Left renal cortex interstitium (tissue), 4 donors: ENCODE data around the gene POLDIP2. TPM values are rescaled to one million over a fixed set of nuclear protein-coding genes. Genes with fewer than 3 reads are reported as not detected.

Experiments
- DNase-seq, 4 donors: peaks; one replicate each; pipeline ENCODE4 v3.0.0-alpha.2; 2013; ENCODE audit warnings: low read depth in 4 of 4, low spot score in 2 of 4, missing footprints in 1 of 4
- polyA plus RNA-seq, 4 donors: library from polyadenylated mRNA; unstranded; fragments of 120-200 nt; gene quantifications; one replicate each; pipeline ENCODE4 v1.2.1, GENCODE V29; 2013; ENCODE audit not compliant: insufficient read length in 4 of 4

The POLDIP2 gene
- polyA plus RNA-seq, 4 donors = 82.9 to 97.9 (median 89.8) TPM

DNA sequence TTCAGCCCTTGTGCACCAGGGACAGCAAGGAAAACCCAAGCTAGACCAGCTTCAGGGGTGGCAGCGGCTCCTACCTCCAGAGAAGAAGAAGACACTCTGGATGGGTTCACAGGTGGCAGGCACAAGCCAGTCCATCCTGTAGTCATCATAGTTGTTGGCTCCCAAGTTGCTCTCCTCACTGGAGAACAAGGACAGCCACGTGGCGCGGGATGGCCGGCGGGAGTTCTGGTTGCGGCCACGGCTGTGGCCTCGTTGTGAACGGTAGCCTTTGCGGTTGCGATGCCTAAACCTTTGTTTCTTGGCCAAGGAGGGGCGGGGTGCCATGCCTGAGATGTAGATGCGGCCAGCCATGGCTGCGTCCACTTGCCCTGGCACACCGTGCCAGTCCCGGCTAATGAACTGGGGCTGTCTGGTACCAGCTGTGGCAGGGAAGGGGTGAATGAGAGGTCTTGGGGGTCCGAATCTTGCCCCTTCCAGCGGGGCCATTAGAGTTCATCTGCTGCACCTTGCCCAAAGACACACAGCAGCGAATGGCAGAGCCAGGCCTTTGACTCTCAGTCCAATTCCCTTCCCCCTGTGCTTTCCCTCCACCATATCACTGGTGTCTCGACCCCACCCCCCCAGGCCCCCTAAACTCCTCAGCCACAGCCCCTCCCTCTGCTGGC lies 10.4 kb upstream of the POLDIP2 start:
- no peak for DNase-seq

DNA sequence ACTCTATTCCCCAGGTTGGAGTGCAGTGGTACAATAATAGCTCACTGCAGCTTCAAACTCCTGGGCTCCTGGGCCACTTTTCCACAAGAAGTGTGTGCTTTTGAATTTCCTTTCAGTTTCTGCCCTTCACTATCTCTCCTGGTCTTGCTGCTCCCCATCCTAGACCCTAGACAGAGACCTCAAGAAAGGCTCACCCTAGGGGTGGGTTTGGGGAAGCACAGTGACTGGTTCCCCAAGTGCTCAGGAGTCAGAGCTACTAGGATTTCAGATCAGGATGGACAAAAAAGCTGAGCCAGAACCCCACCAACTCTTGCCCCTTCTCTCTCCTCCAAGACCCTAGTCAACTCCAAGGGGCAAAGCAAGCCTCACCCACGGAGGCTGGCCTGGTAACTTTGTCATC lies 9.3 kb upstream of the POLDIP2 start:
- no peak for DNase-seq

DNA sequence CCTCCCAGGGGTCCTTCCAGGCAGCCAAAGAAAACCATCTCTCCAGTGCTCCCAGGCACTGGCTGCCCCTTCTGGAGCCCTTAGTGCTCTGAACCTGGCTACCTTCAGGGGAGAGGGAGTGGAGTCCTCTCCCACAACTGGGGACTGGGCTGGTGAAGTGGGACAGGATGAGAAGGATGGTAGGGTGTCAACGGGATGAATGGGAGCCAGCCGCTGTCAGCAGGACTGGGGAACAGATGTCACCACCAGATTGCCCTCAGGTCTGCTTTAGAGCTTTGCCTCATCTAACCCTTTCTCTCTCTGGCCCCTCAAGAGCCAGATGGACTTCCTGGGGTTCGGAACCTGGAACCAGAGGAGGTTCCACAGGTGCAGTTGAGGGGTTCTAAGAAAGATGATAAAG lies 8.2 kb upstream of the POLDIP2 start:
- DNase-seq = no peak

GRCh38 chr17:28364665-28365363 lies 7.5 kb upstream of the POLDIP2 start, which contains the start of gene SEBOX:
SEBOX (minus strand) TSS chr17:28365199; CDS start chr17:28365151, 48 bp downstream.
- no peak for DNase-seq

DNA sequence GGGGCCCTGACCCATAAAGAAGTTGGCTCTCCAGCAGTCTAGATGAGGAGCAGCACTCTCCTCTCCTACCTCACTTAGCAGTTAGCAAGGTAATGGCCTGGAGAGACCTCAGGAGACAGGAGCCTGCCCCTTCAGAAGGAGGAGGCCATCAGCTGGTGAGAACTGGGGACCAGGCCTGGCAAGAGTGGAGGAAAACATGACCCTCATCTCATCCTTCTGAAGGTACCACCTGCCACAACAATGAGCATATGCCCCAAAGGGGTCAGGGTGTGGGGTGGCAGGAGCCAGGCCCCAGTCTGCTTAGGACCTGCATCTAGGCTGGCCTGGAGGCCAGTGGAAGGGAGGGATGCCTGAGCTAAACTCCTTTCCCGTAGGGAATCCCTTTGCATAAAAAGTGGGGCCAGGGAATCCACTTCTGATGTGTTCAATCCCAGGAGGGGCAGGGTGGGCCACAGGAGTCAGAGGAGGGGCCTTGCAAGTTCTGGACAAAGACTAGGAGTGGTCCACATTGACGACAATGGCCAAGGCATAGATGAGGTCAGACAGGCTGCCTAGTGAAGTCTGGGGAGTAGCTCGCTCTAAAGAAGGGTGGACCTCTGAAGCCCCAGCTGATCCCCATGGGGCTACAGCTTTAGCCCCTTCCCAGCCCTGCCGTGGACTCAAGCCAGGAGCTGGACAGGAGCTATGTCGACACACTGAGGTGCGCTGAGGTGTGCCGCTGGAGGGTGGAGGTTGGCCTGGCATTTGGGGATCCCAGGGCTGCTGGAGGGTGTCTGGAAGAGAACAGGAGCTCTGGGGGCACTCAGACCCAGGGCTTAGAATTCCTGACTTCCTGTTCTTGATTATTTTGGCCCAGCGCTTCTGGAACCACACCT lies 6.7 kb upstream of the POLDIP2 start:
- no peak for DNase-seq

DNA sequence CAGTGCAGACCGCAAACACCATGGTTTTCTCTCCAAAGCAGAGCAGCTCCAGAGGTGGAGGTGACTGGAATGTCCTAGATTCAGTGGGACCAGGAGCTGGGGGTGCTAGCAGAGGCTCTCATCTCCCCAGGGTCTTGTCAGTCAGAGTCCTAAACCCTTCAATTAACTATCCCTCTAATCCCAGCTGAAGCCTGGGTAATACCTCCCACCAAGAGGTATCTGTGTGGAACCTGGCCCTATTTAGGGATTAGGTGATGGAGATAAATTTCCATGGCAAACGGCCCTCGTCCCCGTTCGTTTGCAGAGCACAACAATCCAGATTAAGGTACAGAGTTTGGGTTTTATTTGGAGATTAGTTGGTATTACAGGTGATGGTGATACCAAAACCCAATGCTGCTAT lies 5.9 kb upstream of the POLDIP2 start:
- DNase-seq = no peak

DNA sequence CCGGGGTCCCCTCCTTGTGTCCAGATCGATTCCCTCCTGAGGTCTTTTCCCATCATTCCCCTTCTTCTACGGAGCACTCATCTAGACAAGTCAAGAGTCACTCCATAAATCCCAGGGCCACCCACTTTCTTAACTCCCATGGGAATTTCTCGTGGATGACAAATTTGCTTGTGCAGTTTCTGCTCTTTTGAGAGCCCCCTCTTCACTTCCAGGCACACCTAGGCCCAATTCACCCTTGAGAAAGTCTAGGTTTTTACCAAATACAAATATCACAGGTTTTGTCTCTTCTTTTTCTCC lies 522 bp upstream of the POLDIP2 start:
- no peak for DNase-seq

- DNase-seq = no peak
Observed at GRCh38 chr17:28350271-28350670, 7.1 kb downstream of the POLDIP2 start.

DNA sequence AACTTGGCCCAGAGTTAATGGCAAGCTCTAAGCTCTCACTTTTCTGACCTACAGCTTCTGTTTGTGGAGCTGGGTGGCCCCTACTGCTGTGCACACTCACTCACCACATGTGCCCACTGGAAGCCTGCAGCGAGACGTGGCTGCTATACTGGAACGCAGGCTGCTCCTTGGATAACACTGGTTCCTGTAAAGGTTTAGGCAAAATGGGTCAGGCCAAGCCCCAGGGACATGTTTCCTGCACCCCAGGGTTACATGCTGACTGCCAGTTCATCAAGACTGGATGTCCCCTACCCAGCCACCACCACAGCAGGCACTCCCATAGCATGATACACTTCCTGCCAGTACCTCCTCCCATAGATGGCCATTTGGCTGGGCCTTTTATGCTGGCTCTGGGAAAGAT lies 8.3 kb downstream of the POLDIP2 start:
- DNase-seq = no peak

DNA sequence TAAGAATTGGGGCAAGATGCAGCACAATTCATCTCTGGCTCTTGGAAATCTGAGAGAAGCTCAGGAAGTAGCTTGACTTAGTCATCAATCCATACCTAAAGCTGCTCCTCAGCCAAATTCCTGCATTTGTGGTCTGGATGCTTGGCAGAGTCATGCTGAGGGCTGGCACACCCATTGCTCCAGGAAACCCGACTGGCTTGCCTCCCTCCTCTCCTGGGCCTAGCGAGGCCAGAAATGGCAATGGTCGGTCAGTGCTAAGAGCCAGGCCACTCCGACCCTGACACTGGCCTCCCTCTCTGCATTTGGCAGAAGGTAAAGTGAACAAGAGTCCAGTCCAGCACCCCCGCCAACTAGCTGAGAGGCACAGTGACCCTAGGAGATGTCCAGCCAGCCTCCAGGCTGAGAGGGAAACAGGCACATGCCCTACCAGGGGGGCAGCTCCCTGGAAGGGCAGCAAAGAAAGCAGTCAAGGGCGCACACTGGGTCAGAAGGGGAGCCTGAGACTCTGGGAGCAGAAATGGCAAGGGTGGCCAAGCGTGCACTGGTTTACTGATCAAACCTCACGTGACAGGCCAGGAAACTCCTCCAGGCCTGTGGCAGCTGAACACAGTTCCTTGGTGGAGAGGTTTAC lies 10.0 kb downstream of the POLDIP2 start:
- no peak for DNase-seq

GRCh38 chr17:28346746-28347246 lies 10.5 kb downstream of the POLDIP2 start:
- no peak for DNase-seq

DNA sequence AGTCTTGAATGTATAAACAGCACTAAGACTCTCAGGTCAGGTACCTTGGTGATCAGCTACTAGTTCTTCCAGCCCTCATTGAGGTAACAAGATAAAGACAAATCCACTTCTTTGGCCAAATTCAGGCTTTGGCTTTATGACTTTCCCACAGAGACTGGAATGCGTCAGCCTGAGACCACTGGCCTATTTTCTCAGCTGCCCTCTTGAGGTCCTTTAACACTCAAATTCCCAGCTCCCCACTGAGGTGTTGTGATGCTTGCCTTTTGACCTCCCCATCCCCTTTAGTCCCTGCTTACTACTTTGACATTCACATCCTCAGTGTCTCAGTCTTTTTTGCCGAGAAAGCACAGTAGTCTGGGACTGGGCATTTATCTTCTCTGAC lies 11.1 kb downstream of the POLDIP2 start:
- no peak for DNase-seq

DNA sequence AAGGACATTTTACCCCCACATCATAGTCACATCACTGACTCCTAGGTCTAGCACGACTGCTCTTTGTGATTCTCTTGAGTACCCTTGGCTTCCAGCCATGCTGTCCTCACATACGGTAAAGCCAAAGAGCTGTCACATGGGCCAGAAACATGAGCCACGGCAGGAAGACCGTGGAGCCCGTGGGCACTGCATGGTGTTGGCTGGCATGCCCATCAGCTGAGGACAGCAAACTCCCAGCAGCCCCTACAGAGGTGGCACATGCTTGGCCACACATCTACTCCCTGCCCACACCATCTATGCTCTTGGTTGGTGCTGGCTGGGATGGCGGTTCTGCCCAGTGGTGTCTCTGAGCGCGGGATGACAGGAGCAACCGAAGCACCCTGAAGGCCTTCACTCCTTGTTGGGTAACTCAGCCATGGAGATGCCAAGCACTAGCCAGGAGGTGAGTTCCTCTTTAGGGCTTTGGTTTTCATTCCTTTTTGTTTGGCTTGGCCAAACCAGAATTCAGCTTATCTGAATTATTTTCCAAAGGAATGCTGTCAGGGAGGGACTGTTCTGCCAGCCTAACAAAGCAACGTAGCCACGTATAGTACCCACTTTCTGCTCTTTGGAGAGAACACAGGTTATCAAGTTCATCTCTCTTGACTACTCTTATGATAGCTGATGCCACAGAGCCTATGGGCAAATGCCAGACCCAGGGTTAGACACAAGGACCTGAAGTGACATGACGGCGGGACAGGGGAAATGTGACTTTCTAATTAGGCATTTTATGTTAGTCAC lies 11.7 kb downstream of the POLDIP2 start:
- DNase-seq = no peak

GRCh38 chr17:28344435-28344901 lies 12.9 kb downstream of the POLDIP2 start:
- DNase-seq = no peak

GRCh38 chr17:28344011-28344410 lies 13.3 kb downstream of the POLDIP2 start:
- no peak for DNase-seq

- no peak for DNase-seq
Observed at GRCh38 chr17:28343491-28343932, 13.8 kb downstream of the POLDIP2 start.

DNA sequence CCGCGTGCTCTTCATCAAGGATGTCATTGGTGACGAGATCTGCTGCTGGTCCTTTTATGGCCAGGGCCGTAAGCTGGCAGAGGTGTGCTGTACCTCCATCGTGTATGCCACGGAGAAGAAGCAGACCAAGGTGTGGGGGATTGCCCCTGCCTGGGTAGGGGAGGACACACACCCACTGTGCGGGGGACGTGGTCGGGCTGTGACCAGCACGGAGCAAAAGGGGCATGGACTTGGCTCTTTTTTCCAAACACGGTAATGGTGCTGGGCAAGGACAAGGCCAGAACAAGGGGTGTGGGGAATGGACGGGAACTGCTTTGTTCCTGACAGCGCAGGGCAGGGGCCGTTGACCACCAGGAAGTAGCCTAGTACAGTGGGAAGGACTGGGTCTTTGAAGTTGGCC lies 15.0 kb downstream of the POLDIP2 start:
- DNase-seq = no peak

- no peak for DNase-seq
Observed at GRCh38 chr17:28341516-28341915, 15.8 kb downstream of the POLDIP2 start.

DNA sequence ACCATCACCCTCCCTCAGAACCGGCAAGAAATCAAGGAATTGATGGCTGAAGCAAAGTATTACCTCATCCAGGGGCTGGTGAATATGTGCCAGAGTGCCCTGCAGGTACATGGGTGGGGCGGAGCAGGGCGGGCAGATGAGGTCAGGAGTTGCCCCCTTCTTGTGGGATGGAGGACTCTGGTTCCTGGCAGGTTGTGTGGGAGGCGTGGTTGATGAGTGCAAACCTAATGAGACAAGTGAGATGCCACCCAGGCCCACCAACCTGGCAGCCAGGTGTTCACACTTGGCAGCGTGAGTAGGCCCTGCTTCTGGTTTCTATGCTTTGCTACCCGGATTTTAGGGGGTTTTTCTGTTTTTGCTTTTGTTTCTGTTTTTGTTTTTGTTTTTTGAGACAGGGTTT lies 17.0 kb downstream of the POLDIP2 start:
- DNase-seq = no peak

GRCh38 chr17:28339431-28339830 lies 17.9 kb downstream of the POLDIP2 start:
- DNase-seq = no peak
